Dedifferentiated amniotic fluid mesenchymal stem cell (primary cell): ENCODE results near the gene TRAF2.

ENCODE experiments used
- DNase-seq: peaks from one replicate; pipeline ENCODE4 v3.0.0-alpha.2; 2016; ENCODE audit errors: extremely low spot score

TRAF2 gene

DNA sequence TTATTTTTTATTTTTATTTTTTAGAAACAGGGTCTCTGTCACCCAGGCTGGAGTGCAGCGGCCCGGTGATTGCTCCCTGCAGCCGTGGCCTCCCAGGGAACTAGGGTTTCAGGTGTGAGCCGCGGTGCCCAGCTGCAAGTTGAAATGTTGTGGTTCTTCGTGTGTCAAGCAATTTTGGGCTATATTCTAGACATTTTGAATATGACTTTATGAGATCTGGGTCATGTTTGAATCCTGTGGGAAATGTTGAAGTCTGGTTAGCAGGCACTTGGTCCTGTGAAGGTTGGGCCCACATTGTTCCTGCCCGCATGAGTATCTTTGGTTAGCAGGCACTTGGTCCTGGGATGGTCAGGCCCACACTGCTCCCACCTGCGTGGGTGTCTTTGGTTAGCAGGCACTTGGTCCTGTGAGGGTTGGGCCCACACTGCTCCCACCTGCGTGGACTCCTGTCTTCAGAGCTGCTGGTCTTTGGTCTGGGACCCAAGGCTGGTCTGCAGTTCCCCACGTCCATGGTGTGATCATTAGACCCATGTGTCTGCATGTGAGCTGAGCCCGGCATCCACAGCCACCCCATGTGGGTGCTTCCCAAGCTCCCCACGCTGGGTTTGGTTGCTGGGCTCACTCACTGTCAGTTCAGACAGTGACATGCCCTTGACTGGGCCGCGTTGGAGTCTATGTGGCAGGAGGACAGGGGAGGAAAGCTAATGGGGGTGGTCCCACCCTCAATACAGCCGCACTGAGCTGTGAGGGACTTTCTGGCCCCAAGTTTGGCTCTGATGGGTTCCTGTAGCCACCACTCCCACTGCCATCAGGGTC is 51.1 kb downstream of the TRAF2 start:
- DNase-seq: no peak

DNA sequence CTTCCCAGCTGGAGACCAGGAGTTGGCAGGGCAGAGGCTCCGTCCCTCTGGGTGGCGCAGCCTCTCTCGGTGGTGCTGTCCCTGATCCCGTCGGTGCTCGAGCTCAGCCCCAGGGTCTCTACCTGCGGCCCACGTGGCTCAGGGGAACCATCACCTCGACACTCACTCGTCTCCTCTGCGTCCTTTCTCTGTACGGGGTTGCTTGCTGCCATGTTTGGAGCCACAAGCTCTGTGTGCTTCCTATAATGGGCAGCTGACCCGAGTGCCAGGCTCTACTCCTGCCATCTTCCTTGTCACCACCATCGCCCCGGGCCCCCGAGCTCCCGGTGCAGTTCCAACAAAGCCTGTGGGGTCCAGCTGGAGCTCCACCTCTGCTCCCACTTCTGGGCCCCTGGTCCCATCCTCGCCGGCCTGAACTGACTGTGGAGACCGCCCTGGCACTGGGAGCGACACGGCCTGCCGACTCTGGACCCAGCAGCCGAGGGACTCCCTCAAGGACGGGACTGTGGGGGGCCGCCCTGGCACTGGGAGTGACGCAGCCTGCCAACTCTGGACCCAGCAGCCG is 53.2 kb downstream of the TRAF2 start:
- no peak for DNase-seq

DNA sequence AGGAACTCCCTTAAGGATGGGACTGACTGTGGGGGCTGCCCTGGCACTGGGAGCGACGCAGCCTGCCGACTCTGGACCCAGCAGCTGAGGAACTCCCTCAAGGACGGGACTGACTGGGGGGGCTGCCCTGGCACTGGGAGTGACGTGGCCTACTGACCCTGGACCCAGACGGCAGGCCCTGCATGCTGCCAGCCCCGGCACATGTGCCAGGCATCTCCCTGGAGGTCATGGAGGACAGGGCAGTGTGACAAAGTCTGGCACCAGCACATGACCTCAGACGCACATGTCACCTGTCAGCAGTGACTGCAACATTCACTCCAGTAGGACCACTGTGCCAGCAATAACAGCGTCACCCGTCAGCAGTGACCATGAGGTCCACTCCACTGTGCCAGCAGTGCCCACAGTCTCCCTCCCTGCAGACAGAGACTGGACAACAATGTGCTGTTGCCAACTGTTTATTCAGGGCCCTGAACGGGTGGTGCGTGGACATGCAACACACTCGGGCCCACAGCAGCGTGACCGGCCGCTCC is 53.7 kb downstream of the TRAF2 start:
- DNase-seq: no peak

DNA sequence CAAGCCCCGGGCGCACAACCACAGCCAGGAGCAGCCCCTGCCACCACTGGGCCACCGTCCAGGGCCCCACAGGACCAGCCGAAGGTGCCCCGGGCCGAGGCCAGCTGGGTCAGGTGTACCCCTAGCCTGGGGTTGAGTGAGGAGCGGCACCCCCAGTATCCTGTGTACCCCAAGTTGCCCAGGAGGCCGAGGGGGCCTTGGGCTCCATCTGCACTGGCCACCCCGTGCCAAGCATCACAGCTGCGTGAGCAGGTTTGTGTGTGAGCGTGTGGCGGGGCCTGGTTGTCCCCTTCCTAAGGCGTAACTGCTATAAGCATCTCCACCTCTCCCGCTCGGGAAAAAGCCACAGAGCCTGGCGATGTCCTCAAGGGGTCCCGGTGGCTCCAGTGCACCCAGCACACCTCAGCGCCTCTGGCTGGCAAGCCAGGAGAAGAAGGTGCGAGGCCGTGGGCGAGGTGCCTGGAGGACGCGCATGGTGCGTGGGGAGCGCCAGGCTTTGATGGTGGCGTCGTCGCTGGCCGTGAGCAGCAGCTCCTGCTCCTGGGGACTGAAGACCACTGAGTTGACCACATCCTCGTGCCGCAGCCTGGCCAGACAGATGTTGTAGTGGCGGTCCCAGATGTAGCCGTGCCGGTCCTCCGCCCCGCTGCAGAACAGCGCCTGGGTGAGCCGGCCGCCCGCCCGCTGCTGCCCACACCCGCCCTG is 54.4 kb downstream of the TRAF2 start:
- DNase-seq: no peak

DNA sequence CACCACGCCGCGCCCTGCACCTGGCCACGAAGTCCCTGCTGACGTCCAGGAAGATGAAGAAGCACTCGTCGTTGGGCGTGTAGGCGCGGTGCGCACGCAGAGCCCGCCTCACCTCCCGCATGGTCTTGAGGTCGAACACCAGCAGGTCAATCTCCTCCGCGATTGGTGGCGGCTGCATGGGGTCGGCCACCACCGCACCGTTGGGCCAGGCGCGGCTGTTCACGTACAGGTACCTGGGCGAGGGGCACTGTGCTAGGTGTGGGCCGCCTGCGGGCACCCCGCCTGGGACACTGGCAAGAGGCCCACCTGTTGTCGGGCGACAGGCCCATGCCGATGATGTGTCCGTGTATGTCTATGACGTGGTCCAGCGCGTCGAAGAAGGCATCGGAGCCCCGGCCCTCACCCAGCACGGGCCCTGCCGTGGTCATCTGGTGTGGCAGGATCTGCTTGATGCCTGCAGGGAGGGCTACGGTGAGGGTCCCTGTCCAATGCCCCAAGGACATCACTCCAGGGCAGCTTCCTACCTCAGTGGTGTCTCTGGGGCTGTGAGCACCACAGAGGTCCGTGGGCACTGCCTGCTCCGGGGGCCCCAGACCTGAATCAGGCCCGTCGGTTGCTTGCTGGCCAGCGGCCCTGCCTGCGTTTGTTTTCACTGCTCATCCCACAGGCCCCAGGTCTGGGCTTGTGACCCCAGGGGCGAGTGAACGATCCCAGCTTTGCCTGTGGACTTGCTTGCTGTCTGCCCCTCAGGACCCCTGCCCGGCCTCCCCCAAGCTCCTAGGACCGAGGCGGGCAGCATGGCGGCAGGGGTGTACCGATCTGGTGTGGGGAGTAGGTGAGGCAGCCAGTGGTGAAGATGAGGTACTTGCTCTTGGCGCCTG is 55.2 kb downstream of the TRAF2 start:
- no peak for DNase-seq

DNA sequence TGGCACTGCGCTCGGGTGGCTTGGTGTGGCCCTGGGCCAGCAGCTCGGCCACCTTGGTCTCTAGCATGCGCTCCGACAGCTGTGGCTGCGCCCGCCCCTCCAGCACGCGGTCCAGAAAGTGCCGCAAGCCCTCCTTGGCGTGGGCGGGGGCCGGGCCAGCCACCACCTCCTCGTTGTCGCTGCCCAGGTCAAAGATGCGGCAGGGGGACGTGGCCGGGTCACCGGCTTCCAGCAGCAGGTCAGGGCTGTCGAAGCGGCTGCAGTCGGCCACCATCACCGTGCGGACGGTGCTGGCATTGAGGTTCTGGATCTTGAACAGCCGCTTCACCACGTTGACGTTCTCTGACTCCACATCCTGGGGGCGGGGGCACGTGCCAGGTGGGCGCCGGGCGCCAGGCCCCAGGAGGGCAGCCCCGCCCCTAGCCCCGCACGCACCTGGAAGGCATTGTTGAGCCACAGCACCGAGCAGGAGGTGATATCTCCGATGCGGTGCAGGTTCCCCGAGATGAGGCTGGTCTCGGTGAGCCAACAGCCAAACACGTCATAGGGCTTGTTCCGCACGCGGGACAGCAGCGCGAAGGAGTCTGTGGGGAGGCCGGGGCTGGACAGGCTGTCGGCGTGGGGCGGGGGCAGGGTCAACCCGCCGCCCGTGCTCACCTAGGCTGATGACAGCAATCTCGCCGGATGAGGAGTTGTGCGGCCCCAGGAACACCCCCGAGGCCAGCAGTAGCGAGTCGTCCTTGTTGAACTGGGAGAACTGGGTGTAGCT is 56.0 kb downstream of the TRAF2 start:
- no peak for DNase-seq

DNA sequence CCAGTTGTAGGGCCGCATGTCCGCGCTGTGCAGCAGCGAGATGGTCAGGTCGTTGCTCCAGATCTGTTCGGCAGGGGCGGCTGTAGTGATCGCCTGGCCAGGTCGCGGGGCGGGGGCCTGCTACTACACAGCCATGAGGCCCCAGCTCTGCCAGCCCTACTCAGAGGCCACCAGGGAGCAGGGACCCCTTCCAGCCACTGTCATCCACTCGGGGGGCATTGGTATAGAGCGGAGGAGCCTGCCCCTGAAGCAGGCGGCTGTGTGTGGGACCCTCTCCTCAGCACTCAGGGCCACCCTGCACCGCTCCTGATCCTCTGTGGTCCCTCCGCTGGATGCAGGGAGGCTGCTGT is 56.5 kb downstream of the TRAF2 start:
- no peak for DNase-seq

DNA sequence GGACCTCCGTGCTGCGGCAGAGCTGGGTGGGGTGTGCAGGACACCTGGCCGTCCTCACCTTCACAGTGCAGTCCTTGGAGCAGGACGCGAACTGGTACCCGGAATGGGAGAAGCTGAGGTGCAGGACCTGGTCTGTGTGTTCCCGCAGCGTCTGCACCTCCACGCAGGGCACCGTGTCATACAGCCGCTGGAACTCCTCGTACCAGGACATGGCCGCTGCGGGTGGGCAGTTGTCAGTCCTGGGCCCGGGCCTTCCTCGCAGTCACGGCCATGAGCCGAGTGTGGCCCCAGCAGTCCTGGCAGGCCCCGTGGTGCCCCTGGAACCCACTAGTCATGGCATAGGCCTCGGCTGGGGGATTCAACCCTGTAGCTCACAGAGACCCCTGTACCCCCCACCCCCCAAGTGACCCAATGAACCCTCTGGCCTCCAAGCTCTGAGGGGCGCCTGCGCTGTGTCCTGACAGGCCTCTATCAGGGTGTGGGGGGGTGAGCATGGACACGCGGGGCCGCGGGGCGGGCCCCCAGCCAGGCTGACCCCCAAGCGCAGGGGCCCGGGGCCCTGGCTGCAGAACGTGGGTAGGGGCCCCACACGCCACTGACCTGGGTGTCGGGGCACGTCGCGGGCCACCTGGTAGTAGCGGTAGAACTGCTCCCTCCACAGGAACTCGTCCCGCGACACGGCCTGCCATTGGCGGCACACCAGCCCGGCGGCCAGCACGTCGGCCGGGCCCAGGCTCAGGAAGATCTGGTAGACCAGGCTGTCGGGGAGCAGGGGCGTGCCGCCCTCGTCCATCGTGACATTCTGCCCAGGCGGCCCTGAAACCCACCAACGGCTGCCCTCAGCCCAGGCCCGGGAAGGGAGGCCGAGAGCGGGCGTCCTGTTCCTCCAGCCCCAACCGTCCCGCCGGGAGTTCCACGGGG is 57.2 kb downstream of the TRAF2 start:
- DNase-seq: no peak

DNA sequence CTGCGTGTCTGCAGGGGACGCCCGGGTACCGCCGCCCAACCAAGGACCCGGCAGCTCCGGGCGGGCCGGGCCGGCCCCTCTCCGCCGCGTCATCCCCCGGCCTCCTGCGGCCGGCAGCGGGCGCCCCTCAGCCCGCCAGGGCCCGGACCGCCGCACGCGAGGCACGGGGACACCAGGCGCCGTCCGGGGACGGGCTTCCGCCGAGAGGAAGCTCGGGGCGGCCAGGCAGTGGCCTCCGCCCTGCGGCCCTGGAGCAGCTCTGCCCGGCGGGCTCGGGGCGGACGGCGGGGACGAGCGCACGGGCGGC is 57.8 kb downstream of the TRAF2 start:
- peak; percentile 40 for DNase-seq

DNA sequence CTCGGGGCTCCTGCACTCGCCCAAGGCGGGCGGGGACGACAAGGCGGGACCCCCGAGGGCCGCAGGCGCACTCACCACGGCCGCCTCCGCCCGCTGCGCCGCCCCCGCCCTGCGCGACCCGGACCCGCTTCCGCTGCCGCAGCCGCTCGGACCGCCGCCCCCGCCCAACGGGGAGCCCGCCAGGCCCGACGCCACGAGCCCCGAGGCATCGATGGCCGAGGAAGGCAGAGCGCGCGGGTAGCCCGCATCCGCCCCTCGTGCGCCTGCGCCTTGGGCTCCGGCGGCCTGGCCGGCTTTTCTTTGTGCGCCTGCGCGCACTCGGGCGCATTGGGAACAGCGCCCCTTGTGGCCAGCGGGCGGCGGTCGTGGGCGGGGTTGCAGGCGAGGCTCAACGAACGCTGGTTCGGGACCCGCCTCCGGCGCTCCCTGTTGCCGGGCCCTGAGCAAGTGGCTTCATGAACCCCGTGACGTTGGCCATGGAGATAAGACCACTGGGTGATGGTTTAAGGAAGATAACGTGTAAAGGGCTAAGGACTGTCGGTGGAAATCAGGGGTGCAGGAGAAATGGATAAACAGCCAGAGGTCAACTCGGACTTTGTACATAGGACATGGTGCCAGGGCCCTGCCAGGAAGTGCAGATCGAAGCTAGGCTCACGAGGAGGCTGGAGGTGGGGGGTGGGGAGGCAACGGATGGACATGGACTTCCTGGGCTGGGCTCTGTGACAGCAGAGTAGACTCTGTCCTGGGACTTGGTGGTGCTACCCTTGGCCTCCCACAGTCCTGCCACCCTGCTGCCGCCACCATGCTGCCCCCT is 58.4 kb downstream of the TRAF2 start, which contains the start of the genes C8G and FBXW5:
TSS of gene C8G (plus strand) at position 725 of the 814 bp plus-strand sequence. CDS start at position 803, 78 bp downstream.
TSS of gene FBXW5 (minus strand) at position 220 of the 814 bp plus-strand sequence. CDS start 655 bp downstream, outside the sequence.
- peak; percentile 89 for DNase-seq

DNA sequence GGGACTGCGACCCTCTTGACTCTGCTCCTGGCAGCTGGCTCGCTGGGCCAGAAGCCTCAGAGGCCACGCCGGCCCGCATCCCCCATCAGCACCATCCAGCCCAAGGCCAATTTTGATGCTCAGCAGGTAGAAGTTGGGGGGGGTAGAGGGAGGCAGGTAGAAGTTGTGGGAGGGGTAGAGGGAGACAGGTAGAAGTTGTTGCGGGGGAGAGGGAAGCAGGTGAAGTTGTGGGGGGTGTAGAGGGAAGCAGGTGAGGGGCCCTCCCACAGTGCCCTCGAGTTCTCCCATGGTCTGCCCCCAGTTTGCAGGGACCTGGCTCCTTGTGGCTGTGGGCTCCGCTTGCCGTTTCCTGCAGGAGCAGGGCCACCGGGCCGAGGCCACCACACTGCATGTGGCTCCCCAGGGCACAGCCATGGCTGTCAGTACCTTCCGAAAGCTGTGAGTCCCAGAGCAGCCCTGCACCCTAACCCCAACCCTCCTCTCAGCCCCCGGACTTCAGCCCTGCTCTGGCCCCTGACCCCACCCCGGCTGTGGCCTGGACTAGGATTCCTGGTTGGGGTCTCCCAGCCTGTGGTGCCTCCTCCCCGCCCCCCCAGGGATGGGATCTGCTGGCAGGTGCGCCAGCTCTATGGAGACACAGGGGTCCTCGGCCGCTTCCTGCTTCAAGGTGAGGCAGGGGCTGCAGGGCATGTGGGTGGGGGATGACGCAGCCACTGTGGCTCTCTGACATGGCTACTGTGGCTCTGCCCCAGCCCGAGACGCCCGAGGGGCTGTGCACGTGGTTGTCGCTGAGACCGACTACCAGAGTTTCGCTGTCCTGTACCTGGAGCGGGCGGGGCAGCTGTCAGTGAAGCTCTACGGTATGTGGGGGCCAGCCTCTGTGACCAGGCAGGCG is 59.3 kb downstream of the TRAF2 start:
- no peak for DNase-seq

DNA sequence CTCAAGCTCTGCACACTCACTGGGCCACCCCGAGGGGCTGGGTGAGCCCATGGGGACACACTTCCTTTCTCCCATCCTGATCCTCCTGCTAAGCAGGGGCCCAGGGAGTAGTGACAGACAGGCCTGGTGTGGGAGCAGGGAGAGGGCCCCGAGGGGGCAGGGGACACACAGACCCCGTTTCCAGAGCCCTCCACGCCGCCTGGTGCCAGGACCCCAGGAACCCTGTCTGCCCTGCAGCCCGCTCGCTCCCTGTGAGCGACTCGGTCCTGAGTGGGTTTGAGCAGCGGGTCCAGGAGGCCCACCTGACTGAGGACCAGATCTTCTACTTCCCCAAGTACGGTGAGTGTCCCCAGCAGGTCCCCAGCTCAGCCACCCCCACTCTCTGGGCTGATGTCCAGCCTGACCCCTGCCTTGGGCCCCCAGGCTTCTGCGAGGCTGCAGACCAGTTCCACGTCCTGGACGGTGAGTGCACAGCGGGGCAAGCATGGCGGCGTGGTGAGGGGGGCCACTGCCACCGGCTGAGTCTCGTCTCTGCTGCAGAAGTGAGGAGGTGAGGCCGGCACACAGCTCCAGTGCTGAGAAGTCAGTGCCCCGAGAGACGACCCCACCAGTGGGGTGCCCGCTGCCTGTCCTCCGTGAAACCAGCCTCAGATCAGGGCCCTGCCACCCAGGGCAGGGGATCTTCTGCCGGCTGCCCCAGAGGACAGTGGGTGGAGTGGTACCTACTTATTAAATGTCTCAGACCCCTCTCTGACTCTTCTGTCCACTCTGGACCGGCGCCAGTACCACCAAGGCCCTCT is 60.1 kb downstream of the TRAF2 start:
- no peak for DNase-seq

DNA sequence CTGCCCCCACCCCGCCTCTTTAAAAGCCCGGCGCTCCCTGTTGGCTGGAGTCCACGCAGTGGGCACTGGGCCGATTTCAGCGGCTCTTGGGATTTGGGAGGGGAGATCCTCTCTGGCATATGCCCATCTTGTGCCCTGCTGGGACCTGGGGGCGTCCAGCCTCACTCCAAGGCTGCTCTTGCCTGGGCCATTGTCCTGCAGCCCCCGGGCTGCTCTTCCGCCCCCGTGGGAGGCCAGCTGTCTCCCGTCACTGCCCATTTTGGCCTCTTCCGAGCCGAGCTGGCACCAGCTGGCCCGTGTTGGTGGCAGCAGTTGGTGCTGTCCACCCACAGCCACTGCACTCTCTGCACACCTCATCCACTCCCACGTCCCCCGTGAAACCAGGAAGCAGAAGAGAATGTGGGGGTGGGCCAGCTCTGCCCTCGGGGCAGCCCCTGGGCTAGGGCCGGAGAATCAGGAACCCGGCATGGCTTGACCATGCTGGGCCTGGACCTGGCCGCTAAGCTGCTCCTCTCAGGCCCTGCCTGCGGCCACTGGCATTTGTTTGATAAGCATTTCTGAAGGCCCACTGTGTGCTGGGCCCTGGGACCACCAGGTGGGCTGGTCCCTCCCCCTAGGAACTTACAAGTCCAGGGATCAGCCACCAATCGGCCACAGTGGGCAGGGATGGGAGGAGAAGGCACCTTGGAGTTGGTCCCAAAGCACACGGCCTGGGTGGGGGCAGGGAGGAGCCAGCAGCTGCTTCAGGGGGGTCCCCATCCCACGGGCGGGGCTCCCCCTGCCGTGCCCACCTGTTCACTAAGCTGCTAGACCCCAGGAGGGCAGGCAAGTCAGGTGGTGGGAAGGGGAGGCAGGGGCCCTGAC is 60.9 kb downstream of the TRAF2 start:
- no peak for DNase-seq

DNA sequence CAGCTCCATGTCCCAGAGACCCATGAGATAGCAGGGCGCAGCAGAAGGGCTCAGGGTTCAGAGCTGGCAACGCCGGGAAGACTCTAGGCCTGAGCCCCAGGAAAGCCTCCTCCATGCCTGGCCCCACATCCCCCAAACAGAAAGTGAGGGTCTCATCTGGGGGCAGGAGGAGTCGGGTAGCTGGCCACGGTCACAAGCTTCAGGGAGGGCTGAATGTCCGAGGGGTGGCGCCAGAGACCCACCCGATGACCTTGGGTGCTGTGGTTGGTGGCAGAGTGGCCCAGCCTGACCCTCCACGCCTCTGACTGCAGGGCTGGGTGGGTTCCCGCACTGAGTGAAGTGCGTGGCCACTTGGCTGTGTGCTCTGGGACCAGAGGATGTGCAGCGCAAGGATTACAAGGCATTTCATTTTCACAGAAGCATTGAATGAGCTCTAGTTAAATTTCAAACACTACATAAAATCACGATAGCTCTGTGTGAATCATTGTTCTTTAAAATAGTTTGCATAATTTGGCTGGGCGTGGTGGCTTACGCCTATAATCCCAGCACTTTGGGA is 61.7 kb downstream of the TRAF2 start:
- no peak for DNase-seq

DNA sequence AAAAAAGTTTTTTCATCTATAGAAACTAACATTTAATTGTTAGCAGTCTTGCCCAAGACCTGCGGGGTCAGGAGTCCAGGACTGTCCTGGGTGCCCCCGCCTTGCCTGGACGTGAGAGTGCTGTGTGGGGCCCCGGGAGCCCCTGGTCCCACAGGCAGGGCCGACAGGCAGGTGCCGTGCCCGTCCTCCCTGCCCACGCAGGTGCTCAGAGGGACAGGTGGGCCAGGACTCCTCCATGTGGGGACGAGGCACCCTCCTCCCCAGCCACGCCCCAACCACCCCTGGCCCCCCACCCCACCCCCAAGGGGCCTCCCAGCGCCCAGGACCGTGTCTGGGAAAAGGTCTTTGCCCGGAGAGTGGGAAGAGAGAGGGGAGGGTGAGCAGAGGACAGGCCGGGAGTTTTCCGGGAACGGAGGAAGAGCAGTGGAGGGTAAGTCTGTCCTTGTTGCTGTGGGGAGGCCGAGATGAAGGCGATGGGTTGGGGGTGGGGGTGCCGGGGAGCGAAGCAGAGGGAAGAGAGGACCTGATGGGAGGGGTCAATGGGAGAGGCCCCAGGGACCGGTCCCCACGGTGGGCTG is 63.0 kb downstream of the TRAF2 start:
- DNase-seq: no peak
